PC-9 (cell line): Measurements from ENCODE around the gene MACROD1. TPM values are rescaled to one million over a fixed set of nuclear protein-coding genes. Genes with fewer than 3 reads are reported as not detected.

Experiments used
- BruUV-seq: library from RNA; stranded (reverse); fragments of 400-500 nt; replicated peaks from 2 replicates; lab custom pipeline; 2021; lab: Mats Ljungman, UMichigan
- CTCF ChIA-PET: fragments of 300-600 bp; sonication (Branson Sonifier 250); formaldehyde crosslinking; loops from one replicate; lab custom pipeline; 2022; ENCODE audit warnings: antibody characterized with exemption; lab: Charles Lee
- POLR2A ChIA-PET: fragments of 300-600 bp; sonication (Branson Sonifier 250); formaldehyde crosslinking; loops from one replicate; lab custom pipeline; 2022; ENCODE audit warnings: antibody characterized with exemption; ENCODE audit not compliant: unreplicated experiment; lab: Charles Lee
- DNase-seq, 2 experiments: peaks; one replicate each; pipeline versions ENCODE4 v3.0.0 to v3.0.0-alpha.2; 2015 to 2022; ENCODE audit warnings: mixed read lengths in 1 of 2
- H2AFZ ChIP-seq: fragments of 200-600 bp; sonication (generic); 2 replicates; pipeline ENCODE4 v1.8.1; 2017; ENCODE audit warnings: antibody characterized with exemption
- H3F3A ChIP-seq: fragments of 200-600 bp; sonication (generic); 2 replicates; pipeline ENCODE4 v1.8.1; 2017; ENCODE audit warnings: antibody characterized with exemption, mild to moderate bottlenecking, low read depth; ENCODE audit not compliant: insufficient read depth
- H3K27ac ChIP-seq: fragments of 200-600 bp; sonication (generic); 2 replicates; pipeline ENCODE4 v1.6.1; 2016; ENCODE audit warnings: mixed run types
- H3K27me3 ChIP-seq: fragments of 200-600 bp; sonication (generic); 2 replicates; pipeline ENCODE4 v1.6.1; 2016; ENCODE audit warnings: low read depth, mixed run types; ENCODE audit not compliant: insufficient read depth
- H3K36me3 ChIP-seq: fragments of 200-600 bp; sonication (generic); 2 replicates; pipeline ENCODE4 v1.6.1; 2016; ENCODE audit warnings: low read depth, mixed run types
- H3K4me1 ChIP-seq: fragments of 200-600 bp; sonication (generic); replicated peaks from 2 replicates; pipeline ENCODE4 v1.6.1; 2016; ENCODE audit warnings: mixed run types; ENCODE audit not compliant: insufficient read depth
- H3K4me2 ChIP-seq: fragments of 200-600 bp; sonication (generic); 2 replicates; pipeline ENCODE4 v1.6.1; 2017; ENCODE audit warnings: mixed run types
- H3K4me3 ChIP-seq: fragments of 200-600 bp; sonication (generic); 2 replicates; pipeline ENCODE4 v1.6.1; 2016; ENCODE audit warnings: mixed run types
- H3K79me2 ChIP-seq: fragments of 200-600 bp; sonication (generic); 2 replicates; pipeline ENCODE4 v1.6.1; 2017; ENCODE audit warnings: low read depth, mixed run types
- H3K9me2 ChIP-seq: fragments of 200-600 bp; sonication (generic); 2 replicates; pipeline ENCODE4 v1.8.1; 2017; ENCODE audit warnings: mild to moderate bottlenecking; ENCODE audit not compliant: insufficient read depth
- H3K9me3 ChIP-seq: fragments of 200-600 bp; sonication (generic); 2 replicates; pipeline ENCODE4 v1.8.1; 2016; ENCODE audit warnings: low read depth; ENCODE audit not compliant: insufficient read depth
- H4K20me1 ChIP-seq: fragments of 200-600 bp; sonication (generic); 2 replicates; pipeline ENCODE4 v1.8.1; 2017; ENCODE audit not compliant: insufficient read depth
- EZH2 ChIP-seq: fragments of 200-600 bp; sonication (generic); IDR thresholded peaks from 2 replicates; pipeline ENCODE4 v1.8.0; 2017; ENCODE audit warnings: antibody characterized with exemption, low read depth
- intact Hi-C: fragments of 100-400 bp; cut with micrococcal nuclease; formaldehyde crosslinking; loops from one replicate; pipeline ENCODE4 v1.10.0; 2022; ENCODE audit not compliant: unreplicated experiment
- total RNA-seq: library from RNA; stranded (reverse); gene quantifications from 2 replicates; pipeline ENCODE4 v1.2.3, GENCODE V29; 2021
- TF ChIP-seq, protein P1 (sequence below): fragments of 200-600 bp; sonication (generic); conservative IDR thresholded peaks from 2 replicates; pipeline ENCODE4 v1.6.1; 2017; ENCODE audit warnings: mixed run types, antibody characterized with exemption, mild to moderate bottlenecking, moderate library complexity

The MACROD1 gene
- total RNA-seq, 1 experiment from 2014 or later: 41.0 TPM

DNA sequence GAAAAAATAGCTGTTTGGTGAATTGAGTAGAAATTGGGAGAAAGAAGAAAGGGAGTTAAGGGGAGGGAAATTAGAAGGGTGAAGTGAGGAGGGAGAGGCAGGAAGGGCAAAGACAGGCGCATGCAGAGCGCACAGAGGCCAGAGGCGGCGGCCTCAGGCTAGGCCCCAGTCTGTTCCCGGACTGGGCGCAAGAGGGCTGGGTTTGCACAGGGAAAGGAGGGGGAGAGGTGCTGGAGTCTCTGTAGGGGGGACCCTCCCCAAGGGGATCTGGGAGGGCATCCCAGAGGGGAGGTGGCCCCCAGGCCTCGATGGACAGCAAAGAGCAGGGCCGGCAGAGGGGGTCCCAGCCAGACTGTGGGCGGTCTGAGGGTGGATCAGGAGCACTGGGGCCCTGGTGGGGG is 131.5 kb downstream of the MACROD1 start:
- ChIA-PET CTCF (interaction anchor here (0.7 kb wide), 1 partner anchor 119 kb away, joined by 3 read pairs; no protein-coding TSS in a partner anchor), POLR2A (no interaction called here)
- BruUV-seq: no TSS peak

DNA sequence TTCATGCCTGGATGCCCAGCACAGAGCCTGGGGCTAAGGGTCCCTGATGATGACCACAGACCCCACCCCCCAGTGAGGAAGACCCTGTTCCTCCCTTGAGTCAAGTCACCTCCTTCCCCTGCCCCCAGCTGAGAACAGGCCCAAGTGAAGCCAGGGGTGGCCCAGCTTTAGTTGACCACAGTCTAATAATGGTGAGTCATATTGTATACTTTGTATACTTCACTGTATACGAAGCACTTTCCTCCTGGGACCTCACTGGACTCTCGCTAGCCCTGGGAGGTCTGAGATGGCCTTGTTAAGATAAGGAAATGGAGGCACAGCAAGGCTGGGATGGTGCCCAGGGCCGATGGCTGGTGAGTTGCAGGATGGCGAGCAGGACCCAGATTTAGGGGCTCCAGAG is 133.9 kb downstream of the MACROD1 start:
- ChIA-PET POLR2A (no interaction called here), CTCF (no interaction called here)
- H3K4me2 ChIP-seq: no peak overlapping the region
- no peaks in the 10 kb centered on the region for H3F3A ChIP-seq
- H3K27me3 ChIP-seq: no peaks in the 10 kb centered on the region
- no peaks in the 10 kb centered on the region for H3K79me2 ChIP-seq
- no peaks in the 10 kb centered on the region for H3K9me3 ChIP-seq
- H3K9me2 ChIP-seq: no peaks in the 10 kb centered on the region
- no peak overlapping the region for H2AFZ ChIP-seq
- H4K20me1 ChIP-seq: peaks cover 37% of the 10 kb centered on the region
- no peaks in the 10 kb centered on the region for H3K4me1 ChIP-seq
- intact Hi-C loops: no loop called here
- no peak for DNase-seq
- no peak overlapping the region for H3K4me3 ChIP-seq
- TF ChIP-seq, protein P1, sequence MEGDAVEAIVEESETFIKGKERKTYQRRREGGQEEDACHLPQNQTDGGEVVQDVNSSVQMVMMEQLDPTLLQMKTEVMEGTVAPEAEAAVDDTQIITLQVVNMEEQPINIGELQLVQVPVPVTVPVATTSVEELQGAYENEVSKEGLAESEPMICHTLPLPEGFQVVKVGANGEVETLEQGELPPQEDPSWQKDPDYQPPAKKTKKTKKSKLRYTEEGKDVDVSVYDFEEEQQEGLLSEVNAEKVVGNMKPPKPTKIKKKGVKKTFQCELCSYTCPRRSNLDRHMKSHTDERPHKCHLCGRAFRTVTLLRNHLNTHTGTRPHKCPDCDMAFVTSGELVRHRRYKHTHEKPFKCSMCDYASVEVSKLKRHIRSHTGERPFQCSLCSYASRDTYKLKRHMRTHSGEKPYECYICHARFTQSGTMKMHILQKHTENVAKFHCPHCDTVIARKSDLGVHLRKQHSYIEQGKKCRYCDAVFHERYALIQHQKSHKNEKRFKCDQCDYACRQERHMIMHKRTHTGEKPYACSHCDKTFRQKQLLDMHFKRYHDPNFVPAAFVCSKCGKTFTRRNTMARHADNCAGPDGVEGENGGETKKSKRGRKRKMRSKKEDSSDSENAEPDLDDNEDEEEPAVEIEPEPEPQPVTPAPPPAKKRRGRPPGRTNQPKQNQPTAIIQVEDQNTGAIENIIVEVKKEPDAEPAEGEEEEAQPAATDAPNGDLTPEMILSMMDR: no peak
- no peak for TF ChIP-seq EZH2
- BruUV-seq: no TSS peak
- H3K27ac ChIP-seq: no peak overlapping the region
- no peaks in the 10 kb centered on the region for H3K36me3 ChIP-seq

More for the DNA sequence above, 131.5 kb downstream of the MACROD1 start:
- no peaks in the 10 kb centered on the region for H3K9me2 ChIP-seq
- H3K27me3 ChIP-seq: no peaks in the 10 kb centered on the region
- no peak overlapping the region for H3K4me2 ChIP-seq
- H4K20me1 ChIP-seq: peaks cover 48% of the 10 kb centered on the region
- no peak overlapping the region for H3K27ac ChIP-seq
- H2AFZ ChIP-seq: no peak overlapping the region
- H3K9me3 ChIP-seq: no peaks in the 10 kb centered on the region
- no peaks in the 10 kb centered on the region for H3K79me2 ChIP-seq
- no peak for DNase-seq
- TF ChIP-seq EZH2: no peak
- TF ChIP-seq, protein P1: no peak
- no peak overlapping the region for H3K4me3 ChIP-seq
- no peaks in the 10 kb centered on the region for H3K4me1 ChIP-seq
- intact Hi-C loops: no loop called here
- H3F3A ChIP-seq: peaks cover 9% of the 10 kb centered on the region; the same call in 1 of the 2 replicates
- no peaks in the 10 kb centered on the region for H3K36me3 ChIP-seq

DNA sequence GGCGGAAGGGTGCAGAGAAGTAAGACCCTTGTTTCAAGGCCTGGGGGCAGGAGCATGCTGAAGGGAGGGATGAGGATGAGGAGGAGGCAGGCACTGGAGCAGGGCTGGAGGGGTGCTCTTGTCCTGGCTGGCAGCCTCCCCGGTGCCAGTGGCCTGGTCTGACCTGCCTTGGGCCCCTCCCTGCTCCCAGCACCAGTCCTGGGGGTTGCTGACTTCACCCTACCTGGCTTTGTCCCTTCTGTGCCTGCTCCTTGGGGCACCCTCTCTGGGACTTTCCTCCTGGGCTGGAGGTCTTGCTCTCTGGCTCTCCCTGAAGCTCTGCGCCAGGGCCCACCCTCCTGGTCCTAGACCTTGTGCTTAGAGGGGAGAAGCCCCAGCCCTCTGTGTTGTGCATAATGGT is 134.9 kb downstream of the MACROD1 start:
- no peaks in the 10 kb centered on the region for H3K9me2 ChIP-seq
- intact Hi-C loops: no loop called here
- CTCF ChIA-PET: interaction anchor here (0.6 kb wide), 1 partner anchor 63 kb away, joined by 3 read pairs; no protein-coding TSS in a partner anchor
- H3K4me3 ChIP-seq: no peak overlapping the region
- no peak for DNase-seq
- no peaks in the 10 kb centered on the region for H3K27me3 ChIP-seq
- no peaks in the 10 kb centered on the region for H3K4me1 ChIP-seq
- H3K27ac ChIP-seq: no peak overlapping the region
- no peaks in the 10 kb centered on the region for H3K36me3 ChIP-seq
- peaks cover 36% of the 10 kb centered on the region for H4K20me1 ChIP-seq
- H3K9me3 ChIP-seq: no peaks in the 10 kb centered on the region
- no peak overlapping the region for H2AFZ ChIP-seq
- no peaks in the 10 kb centered on the region for H3F3A ChIP-seq
- no TSS peak for BruUV-seq
- POLR2A ChIA-PET: interaction anchor here (0.6 kb wide), 1 partner anchor 795 kb away, joined by 5 read pairs; no protein-coding TSS in a partner anchor
- no peaks in the 10 kb centered on the region for H3K79me2 ChIP-seq
- TF ChIP-seq EZH2: no peak
- TF ChIP-seq, protein P1: no peak
- no peak overlapping the region for H3K4me2 ChIP-seq
